HepG2 (cell line): ENCODE results near the gene ENDOG. TPM values are rescaled to one million over a fixed set of nuclear protein-coding genes. Genes with fewer than 3 reads are reported as not detected.

Experiments
- ARNTL ChIP-seq: sonication (generic); formaldehyde crosslinking; IDR thresholded peaks from 2 replicates; pipeline ENCODE4 v1.4.0; 2020; ENCODE audit warnings: mild to moderate bottlenecking, missing genetic modification reagents
- FOXA3 ChIP-seq: IDR thresholded peaks from 2 replicates; pipeline ENCODE4 v1.6.1; 2016; ENCODE audit warnings: missing genetic modification reagents, missing compliant biosample characterization
- MAZ ChIP-seq, 2 experiments: sonication (generic) in 1 of 2; formaldehyde crosslinking in 1 of 2; IDR thresholded peaks; 2 replicates each; pipeline versions ENCODE4 v1.5.0 to v1.6.1; 2012 to 2020; ENCODE audit warnings: low read depth in 2 of 2, mild to moderate bottlenecking in 2 of 2, borderline replicate concordance in 1 of 2, improper control_type of control experiment in 1 of 2, low read length in 1 of 2, missing genetic modification reagents in 1 of 2, moderate library complexity in 1 of 2
- MEF2D ChIP-seq: sonication (generic); formaldehyde crosslinking; IDR thresholded peaks from 2 replicates; pipeline ENCODE4 v1.5.1; 2020; ENCODE audit warnings: mild to moderate bottlenecking, missing genetic modification reagents
- MXD4 ChIP-seq: IDR thresholded peaks from 2 replicates; pipeline ENCODE4 v1.6.1; 2016; ENCODE audit warnings: mild to moderate bottlenecking, missing biosample characterization, missing genetic modification reagents
- NFE2L1 ChIP-seq: sonication (generic); formaldehyde crosslinking; IDR thresholded peaks from 2 replicates; pipeline ENCODE4 v1.4.0; 2020; ENCODE audit warnings: missing genetic modification reagents, mild to moderate bottlenecking, borderline replicate concordance
- SP1 ChIP-seq, 2 experiments: fragments of 450-650 bp in 1 of 2; sonication (generic) in 1 of 2; formaldehyde crosslinking in 1 of 2; IDR thresholded peaks; 2 replicates each; pipeline versions ENCODE4 v1.4.0 to v1.6.1; 2016 to 2020; ENCODE audit warnings: missing genetic modification reagents in 1 of 2
- TFDP2 ChIP-seq: sonication (generic); formaldehyde crosslinking; IDR thresholded peaks from 2 replicates; pipeline ENCODE4 v1.4.0; 2020; ENCODE audit warnings: missing genetic modification reagents
- XRCC5 ChIP-seq: fragments of 200-400 bp; formaldehyde crosslinking; optimal IDR thresholded peaks from 2 replicates; pipeline ENCODE3; 2017; ENCODE audit warnings: mild to moderate bottlenecking, low read length
- ZFP36L1 ChIP-seq: sonication (generic); formaldehyde crosslinking; IDR thresholded peaks from 2 replicates; pipeline ENCODE4 v1.8.0; 2022; ENCODE audit warnings: mild to moderate bottlenecking, missing genetic modification reagents, moderate library complexity
- ZMYM2 ChIP-seq: sonication (generic); formaldehyde crosslinking; IDR thresholded peaks from 2 replicates; pipeline ENCODE4 v1.8.0; 2022; ENCODE audit warnings: mild to moderate bottlenecking, missing genetic modification reagents
- ZNF232 ChIP-seq: sonication (generic); formaldehyde crosslinking; IDR thresholded peaks from 2 replicates; pipeline ENCODE4 v1.4.0; 2020; ENCODE audit warnings: missing genetic modification reagents, borderline replicate concordance
- ZNF792 ChIP-seq: IDR thresholded peaks from 2 replicates; pipeline ENCODE4 v1.6.1; 2016
- ZNF878 ChIP-seq: sonication (generic); formaldehyde crosslinking; IDR thresholded peaks from 2 replicates; pipeline ENCODE4 v1.8.1; 2023; ENCODE audit warnings: mild to moderate bottlenecking, missing genetic modification reagents, moderate library complexity
- polyA plus RNA-seq, 8 experiments: library from polyadenylated mRNA; depleted of rRNA in 3 of 8; stranded (reverse) in 7 of 8; unstranded in 1 of 8; fragments of >200 nt; fragmentation: Illumina TruSeq in 4 of 8; extraction: Trizol in 4 of 8; gene quantifications; 2 replicates each; pipeline versions ENCODE4 v1.2.1 to v1.2.3, GENCODE V29; 2011 to 2016; ENCODE audit warnings: low read depth in 4 of 8, missing spikeins in 1 of 8, mixed read lengths in 1 of 8; ENCODE audit not compliant: insufficient read depth in 1 of 8
- total RNA-seq, 5 experiments: library from RNA; depleted of rRNA; stranded (reverse); fragments of >200 nt; fragmentation: Illumina TruSeq; extraction: Trizol; gene quantifications; 2 replicates each; pipeline ENCODE4 v1.2.3, GENCODE V29; 2016; ENCODE audit warnings: low read depth in 1 of 5
- TF ChIP-seq, protein P1 (sequence below): IDR thresholded peaks from 2 replicates; pipeline ENCODE4 v1.6.1; 2016; ENCODE audit warnings: missing genetic modification reagents, missing compliant biosample characterization
- TF ChIP-seq, protein P2 (sequence below): sonication (generic); formaldehyde crosslinking; IDR thresholded peaks from 2 replicates; pipeline ENCODE4 v1.9.0; 2021; ENCODE audit warnings: missing genetic modification reagents, borderline replicate concordance
- TF ChIP-seq, protein P3 (sequence below): sonication (generic); formaldehyde crosslinking; IDR thresholded peaks from 2 replicates; pipeline ENCODE4 v1.8.1; 2022; ENCODE audit warnings: low read depth, mild to moderate bottlenecking, missing genetic modification reagents
- TF ChIP-seq, protein P4 (sequence below): sonication (generic); formaldehyde crosslinking; IDR thresholded peaks from 2 replicates; pipeline ENCODE4 v1.4.0; 2020; ENCODE audit warnings: missing genetic modification reagents, borderline replicate concordance

ENDOG gene
- total and polyA plus RNA-seq, 2 of the 13 experiments (the other 11 are each of a cell fraction or from before 2014, with no cell fraction given): 26.3 to 28.8 TPM

DNA sequence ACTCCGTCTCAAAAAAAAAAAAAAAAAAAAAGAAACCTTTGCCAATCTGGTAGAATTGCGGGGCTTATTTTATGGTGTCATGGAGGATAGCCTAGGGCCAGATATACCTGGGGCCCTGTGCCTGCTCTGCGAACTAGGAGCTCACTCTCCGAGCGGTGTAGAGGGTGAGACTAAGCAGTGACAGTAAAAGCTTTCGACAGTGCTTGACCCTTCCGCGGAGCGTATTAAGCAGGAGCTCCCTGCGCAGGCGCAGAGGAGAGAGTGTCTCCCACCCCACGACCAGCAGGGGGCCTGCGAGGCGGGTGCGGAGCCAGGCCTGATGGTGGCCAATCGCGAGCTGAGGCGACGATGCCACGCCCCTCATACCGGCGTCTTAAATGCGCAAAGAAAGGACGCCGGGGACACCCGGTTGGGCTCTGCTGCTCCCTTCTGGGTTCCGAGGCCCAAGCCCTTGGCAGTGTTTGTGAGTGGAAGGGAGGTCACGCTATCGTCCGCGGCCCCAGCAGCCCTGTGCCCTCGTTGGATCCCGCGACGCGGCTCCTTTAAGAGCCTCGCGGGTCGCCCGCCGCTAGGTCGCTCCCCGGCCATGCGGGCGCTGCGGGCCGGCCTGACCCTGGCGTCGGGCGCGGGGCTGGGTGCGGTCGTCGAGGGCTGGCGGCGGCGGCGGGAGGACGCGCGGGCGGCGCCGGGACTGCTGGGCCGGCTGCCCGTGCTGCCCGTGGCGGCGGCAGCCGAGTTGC lies at the start of gene ENDOG (continued):
- TF ChIP-seq MXD4 (CRISPR knock-in tag) (peak; percentile 44), MAZ (IDR thresholded peaks at IDR 0.05; ENCODE audit: borderline replicate concordance, low read depth, low read length) (no peak), MAZ (CRISPR knock-in tag; IDR thresholded peaks at IDR 0.05; ENCODE audit: low read depth) (peak; percentile 62; the same call in 1 of the 2 replicates), ARNTL (CRISPR knock-in tag) (no peak), SP1 (IDR thresholded peaks at IDR 0.05) (no peak), SP1 (CRISPR knock-in tag; IDR thresholded peaks at IDR 0.05) (peak; percentile 82; the same call in 1 of the 2 replicates), TFDP2 (CRISPR knock-in tag) (peak; percentile 75), ZNF792 (CRISPR knock-in tag) (peak; percentile 73; the same call in 1 of the 2 replicates), ZNF878 (CRISPR knock-in tag) (no peak), ZMYM2 (CRISPR knock-in tag) (0 out of 2 replicates have a peak, but pooled peaks have one; percentile 40), ZFP36L1 (peak; percentile 40; the same call in 1 of the 2 replicates), XRCC5 (peak; percentile 94), ZNF232 (CRISPR knock-in tag) (no peak; the same call in 1 of the 2 replicates), FOXA3 (CRISPR knock-in tag) (peak; percentile 54; the same call in 1 of the 2 replicates), MEF2D (CRISPR knock-in tag) (peak; percentile 53), NFE2L1 (CRISPR knock-in tag) (no peak)
- TF ChIP-seq, protein P1, sequence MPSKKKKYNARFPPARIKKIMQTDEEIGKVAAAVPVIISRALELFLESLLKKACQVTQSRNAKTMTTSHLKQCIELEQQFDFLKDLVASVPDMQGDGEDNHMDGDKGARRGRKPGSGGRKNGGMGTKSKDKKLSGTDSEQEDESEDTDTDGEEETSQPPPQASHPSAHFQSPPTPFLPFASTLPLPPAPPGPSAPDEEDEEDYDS (CRISPR knock-in tag): peak; percentile 100
- TF ChIP-seq, protein P2, sequence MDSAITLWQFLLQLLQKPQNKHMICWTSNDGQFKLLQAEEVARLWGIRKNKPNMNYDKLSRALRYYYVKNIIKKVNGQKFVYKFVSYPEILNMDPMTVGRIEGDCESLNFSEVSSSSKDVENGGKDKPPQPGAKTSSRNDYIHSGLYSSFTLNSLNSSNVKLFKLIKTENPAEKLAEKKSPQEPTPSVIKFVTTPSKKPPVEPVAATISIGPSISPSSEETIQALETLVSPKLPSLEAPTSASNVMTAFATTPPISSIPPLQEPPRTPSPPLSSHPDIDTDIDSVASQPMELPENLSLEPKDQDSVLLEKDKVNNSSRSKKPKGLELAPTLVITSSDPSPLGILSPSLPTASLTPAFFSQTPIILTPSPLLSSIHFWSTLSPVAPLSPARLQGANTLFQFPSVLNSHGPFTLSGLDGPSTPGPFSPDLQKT (CRISPR knock-in tag): no peak
- TF ChIP-seq, protein P3, sequence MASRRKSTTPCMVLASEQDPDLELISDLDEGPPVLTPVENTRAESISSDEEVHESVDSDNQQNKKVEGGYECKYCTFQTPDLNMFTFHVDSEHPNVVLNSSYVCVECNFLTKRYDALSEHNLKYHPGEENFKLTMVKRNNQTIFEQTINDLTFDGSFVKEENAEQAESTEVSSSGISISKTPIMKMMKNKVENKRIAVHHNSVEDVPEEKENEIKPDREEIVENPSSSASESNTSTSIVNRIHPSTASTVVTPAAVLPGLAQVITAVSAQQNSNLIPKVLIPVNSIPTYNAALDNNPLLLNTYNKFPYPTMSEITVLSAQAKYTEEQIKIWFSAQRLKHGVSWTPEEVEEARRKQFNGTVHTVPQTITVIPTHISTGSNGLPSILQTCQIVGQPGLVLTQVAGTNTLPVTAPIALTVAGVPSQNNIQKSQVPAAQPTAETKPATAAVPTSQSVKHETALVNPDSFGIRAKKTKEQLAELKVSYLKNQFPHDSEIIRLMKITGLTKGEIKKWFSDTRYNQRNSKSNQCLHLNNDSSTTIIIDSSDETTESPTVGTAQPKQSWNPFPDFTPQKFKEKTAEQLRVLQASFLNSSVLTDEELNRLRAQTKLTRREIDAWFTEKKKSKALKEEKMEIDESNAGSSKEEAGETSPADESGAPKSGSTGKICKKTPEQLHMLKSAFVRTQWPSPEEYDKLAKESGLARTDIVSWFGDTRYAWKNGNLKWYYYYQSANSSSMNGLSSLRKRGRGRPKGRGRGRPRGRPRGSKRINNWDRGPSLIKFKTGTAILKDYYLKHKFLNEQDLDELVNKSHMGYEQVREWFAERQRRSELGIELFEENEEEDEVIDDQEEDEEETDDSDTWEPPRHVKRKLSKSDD (CRISPR knock-in tag): no peak
- TF ChIP-seq, protein P4, sequence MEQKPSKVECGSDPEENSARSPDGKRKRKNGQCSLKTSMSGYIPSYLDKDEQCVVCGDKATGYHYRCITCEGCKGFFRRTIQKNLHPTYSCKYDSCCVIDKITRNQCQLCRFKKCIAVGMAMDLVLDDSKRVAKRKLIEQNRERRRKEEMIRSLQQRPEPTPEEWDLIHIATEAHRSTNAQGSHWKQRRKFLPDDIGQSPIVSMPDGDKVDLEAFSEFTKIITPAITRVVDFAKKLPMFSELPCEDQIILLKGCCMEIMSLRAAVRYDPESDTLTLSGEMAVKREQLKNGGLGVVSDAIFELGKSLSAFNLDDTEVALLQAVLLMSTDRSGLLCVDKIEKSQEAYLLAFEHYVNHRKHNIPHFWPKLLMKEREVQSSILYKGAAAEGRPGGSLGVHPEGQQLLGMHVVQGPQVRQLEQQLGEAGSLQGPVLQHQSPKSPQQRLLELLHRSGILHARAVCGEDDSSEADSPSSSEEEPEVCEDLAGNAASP: no peak
